Upper lobe of left lung (tissue), 4 donors: ENCODE results near the gene TMEM132C.

ENCODE experiments used
- CTCF ChIP-seq, 6 experiments: fragments of 450-650 bp in 4 of 6; fragments of 200-600 bp in 2 of 6; sonication (generic) in 2 of 6; IDR thresholded peaks; one replicate each; pipeline ENCODE4 v1.5.1; 2016 to 2019; ENCODE audit warnings: antibody characterized with exemption in 6 of 6
- POLR2A ChIP-seq, 4 donors: fragments of 450-650 bp; IDR thresholded peaks; one replicate each; pipeline ENCODE4 v1.5.1; 2016 to 2017; ENCODE audit warnings: antibody characterized with exemption in 4 of 4, mild to moderate bottlenecking in 2 of 4

- no peak for TF ChIP-seq CTCF (IDR thresholded peaks at IDR 0.05)
- TF ChIP-seq POLR2A (IDR thresholded peaks at IDR 0.05), result no peak
Measured at GRCh38 chr12:128600886-128601285, 333.9 kb downstream of the TMEM132C start.
